Muscle layer of colon (tissue), 2 donors: ENCODE results near the gene TEX13B.

ENCODE experiments used
- H3K27ac ChIP-seq: one replicate; pipeline ENCODE4 v1.7.0; 2013; ENCODE audit warnings: low read depth, mild to moderate bottlenecking, low read length, moderate library complexity
- H3K27me3 ChIP-seq, 2 donors: one replicate each; pipeline ENCODE4 v1.7.0; 2013; ENCODE audit warnings: low read length in 2 of 2, mild to moderate bottlenecking in 2 of 2; ENCODE audit not compliant: insufficient read depth in 2 of 2, control insufficient read depth in 1 of 2
- H3K36me3 ChIP-seq: one replicate; pipeline ENCODE4 v1.7.0; 2013; ENCODE audit warnings: mild to moderate bottlenecking, low read length; ENCODE audit not compliant: insufficient read depth
- H3K4me1 ChIP-seq: one replicate; pipeline ENCODE4 v1.7.0; 2013; ENCODE audit warnings: mild to moderate bottlenecking, low read length; ENCODE audit not compliant: insufficient read depth
- H3K4me3 ChIP-seq, 2 donors: one replicate each; pipeline ENCODE4 v1.7.0; 2013; ENCODE audit warnings: low read length in 2 of 2, low read depth in 1 of 2, mild to moderate bottlenecking in 1 of 2, moderate library complexity in 1 of 2
- H3K9ac ChIP-seq: one replicate; pipeline ENCODE4 v1.7.0; 2013; ENCODE audit warnings: low read length
- H3K9me3 ChIP-seq: one replicate; pipeline ENCODE4 v1.7.0; 2013; ENCODE audit warnings: mild to moderate bottlenecking, low read length
- donor health status: abdominal sarcoma.
- donor health status: Adenocarcinoma of cecum.

Gene TEX13B

DNA sequence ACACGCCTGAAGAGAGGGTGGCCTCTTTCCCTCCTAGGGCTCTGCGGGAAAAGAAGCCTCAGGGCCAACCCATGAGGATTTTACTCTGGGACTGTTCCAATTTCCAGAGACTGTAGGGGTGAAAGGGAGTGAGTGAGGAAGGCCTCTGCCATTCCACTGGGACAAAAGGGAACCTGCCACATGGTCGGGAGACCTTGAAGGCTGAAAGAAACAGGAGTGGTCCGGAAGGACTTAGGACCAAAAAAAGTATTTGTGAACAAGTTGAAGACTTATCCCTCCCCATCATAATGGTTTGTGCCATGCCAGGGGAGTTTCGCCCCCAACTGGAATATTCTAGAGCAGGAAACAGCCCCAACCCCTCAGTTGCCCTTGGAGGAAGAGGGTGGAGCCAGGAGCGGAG is at the start of gene TEX13B:
TSS of gene TEX13B (minus strand) at position 15 of the 400 bp plus-strand sequence. CDS start 243 bp downstream, outside the sequence.
- Histone ChIP-seq H3K4me3 (no peak within 1 kb of the TSS), H3K9me3 (no peaks in the 10 kb centered on the region), H3K27ac (no peak within 1 kb of the TSS), H3K9ac (no peak within 1 kb of the TSS), H3K4me1 (no peaks in the 10 kb centered on the region), H3K27me3 (no peaks in the 10 kb centered on the region), H3K36me3 (no peaks in the 10 kb centered on the region)

- no peaks in the 10 kb centered on the region for H3K36me3 ChIP-seq
- H3K27ac ChIP-seq: no peak overlapping the region
- H3K9ac ChIP-seq: no peak overlapping the region
- H3K4me3 ChIP-seq: no peak overlapping the region
- no peaks in the 10 kb centered on the region for H3K9me3 ChIP-seq
- H3K27me3 ChIP-seq: no peaks in the 10 kb centered on the region
- H3K4me1 ChIP-seq: no peaks in the 10 kb centered on the region
Measured at GRCh38 chrX:108029928-108030711, 48.0 kb upstream of the TEX13B start.

GRCh38 chrX:108028854-108029253 is 46.7 kb upstream of the TEX13B start:
- no peaks in the 10 kb centered on the region for H3K4me1 ChIP-seq
- H3K27ac ChIP-seq: no peak overlapping the region
- H3K36me3 ChIP-seq: no peaks in the 10 kb centered on the region
- no peaks in the 10 kb centered on the region for H3K9me3 ChIP-seq
- peaks cover 0 to under 1% of the 10 kb centered on the region in 2 donors for H3K27me3 ChIP-seq
- no peak overlapping the region for H3K4me3 ChIP-seq
- no peak overlapping the region for H3K9ac ChIP-seq

DNA sequence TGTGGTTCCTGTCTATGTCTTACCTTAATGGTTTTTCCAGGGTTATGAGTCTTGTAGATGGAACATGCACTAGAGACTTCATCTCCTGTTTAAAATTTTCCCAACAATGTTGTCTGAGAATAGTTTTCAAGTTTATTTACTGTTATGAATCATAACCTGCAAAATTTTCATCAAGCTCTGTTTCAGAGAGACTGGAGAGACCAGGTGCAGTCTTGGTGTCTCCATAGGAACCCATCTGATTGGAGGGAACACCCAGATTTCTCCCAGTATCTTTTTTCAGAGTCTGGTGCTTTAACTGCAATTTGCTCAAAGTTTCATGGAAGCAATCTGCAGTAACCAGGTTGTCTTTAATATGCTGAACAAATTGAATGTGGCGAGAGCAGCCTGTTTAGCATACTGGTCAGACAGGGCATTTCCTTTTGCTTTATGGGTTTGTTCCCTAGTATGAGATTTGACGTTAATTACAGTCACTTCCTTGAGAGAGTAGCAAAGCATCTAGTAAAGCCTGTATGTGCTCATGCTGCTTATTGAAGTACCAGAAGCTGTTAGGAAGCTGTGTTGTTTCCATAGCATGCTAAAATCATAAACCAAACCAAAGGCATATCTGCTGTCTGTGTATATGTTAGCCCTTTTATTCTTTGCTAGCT is 43.9 kb upstream of the TEX13B start:
- H3K4me3 ChIP-seq: no peak overlapping the region
- no peak overlapping the region for H3K9ac ChIP-seq
- H3K27me3 ChIP-seq: peaks cover 0 to 6% of the 10 kb centered on the region in 2 donors
- no peaks in the 10 kb centered on the region for H3K4me1 ChIP-seq
- no peak overlapping the region for H3K27ac ChIP-seq
- H3K9me3 ChIP-seq: no peaks in the 10 kb centered on the region
- no peaks in the 10 kb centered on the region for H3K36me3 ChIP-seq

DNA sequence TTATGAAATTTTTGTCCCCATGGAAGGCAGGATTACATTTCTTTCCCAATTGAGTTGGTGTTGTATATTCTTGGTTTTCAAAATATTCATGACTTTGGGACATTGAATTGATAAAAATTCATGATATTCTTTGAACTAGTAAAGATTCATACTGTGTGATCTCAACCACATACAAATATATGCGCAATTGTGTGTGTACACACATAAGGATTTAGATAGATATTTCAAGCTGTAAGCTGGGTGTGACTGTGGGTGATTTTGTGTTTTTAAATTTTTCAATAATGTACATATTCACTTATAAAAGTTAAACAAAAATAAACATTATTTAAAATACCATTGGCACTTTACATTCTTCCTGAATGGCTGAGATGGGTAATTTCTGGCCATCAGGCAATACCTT is 43.2 kb upstream of the TEX13B start:
- no peak overlapping the region for H3K4me3 ChIP-seq
- H3K27me3 ChIP-seq: peaks cover 0 to 6% of the 10 kb centered on the region in 2 donors
- H3K27ac ChIP-seq: no peak overlapping the region
- H3K9ac ChIP-seq: no peak overlapping the region
- H3K4me1 ChIP-seq: no peaks in the 10 kb centered on the region
- H3K9me3 ChIP-seq: no peaks in the 10 kb centered on the region
- no peaks in the 10 kb centered on the region for H3K36me3 ChIP-seq

DNA sequence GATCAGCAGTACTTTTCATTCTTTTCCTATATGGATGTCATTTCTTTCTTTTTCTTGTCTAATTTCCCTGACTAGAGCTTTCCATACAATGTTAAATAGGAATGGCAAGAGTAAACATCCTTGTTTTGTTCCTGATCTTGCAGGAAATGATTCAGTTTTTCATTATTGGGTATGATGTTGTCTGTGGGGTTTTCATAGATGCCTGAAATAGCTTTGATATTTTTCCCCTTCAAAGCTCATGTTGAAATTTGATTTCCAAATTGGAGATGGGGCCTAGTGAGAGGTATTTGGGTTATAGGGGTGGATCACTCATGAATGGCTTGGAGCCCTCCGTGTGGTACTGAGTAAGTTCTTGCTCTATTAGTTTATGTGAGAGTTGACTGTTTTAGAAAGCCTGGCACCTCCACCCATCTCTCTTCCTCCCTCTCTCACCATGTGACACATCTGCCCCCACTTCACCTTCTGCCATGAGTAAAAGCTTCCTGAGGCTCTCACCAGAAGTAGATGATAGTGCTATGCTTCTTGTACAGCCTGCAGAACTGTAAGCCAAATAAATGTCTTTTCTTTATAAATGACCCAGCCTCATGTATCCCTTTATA is 40.4 kb upstream of the TEX13B start:
- Histone ChIP-seq H3K9ac (no peak overlapping the region), H3K4me3 (no peak overlapping the region), H3K4me1 (no peaks in the 10 kb centered on the region), H3K27me3 (peaks cover 0 to 6% of the 10 kb centered on the region in 2 donors), H3K9me3 (no peaks in the 10 kb centered on the region), H3K27ac (no peak overlapping the region), H3K36me3 (no peaks in the 10 kb centered on the region)

DNA sequence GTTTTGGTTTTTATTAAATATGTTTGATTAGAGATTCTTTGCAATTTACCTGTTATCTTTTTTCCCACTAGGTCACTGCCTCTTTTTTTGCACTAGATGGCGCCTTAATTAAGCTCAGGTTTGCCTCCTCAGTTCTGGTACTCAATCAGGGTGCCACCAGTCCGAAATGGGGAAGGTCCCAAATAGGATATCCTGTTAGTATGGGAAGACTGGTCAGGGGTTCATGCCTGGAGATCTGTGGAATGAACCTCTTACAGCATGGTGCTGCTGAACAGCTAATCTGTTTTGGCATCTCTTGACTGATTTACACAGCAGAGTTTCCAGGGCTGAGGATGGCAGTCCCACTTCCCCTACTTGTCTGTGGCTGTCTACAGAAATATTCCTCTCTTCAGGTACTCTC is 38.5 kb upstream of the TEX13B start:
- no peak overlapping the region for H3K27ac ChIP-seq
- no peaks in the 10 kb centered on the region for H3K9me3 ChIP-seq
- no peak overlapping the region for H3K9ac ChIP-seq
- H3K4me1 ChIP-seq: no peaks in the 10 kb centered on the region
- H3K4me3 ChIP-seq: no peak overlapping the region
- no peaks in the 10 kb centered on the region for H3K36me3 ChIP-seq
- H3K27me3 ChIP-seq: peaks cover 0 to 6% of the 10 kb centered on the region in 2 donors

GRCh38 chrX:108019382-108019875 is 37.3 kb upstream of the TEX13B start:
- H3K27me3 ChIP-seq: peaks cover 0 to 6% of the 10 kb centered on the region in 2 donors
- H3K27ac ChIP-seq: no peak overlapping the region
- no peaks in the 10 kb centered on the region for H3K4me1 ChIP-seq
- H3K4me3 ChIP-seq: no peak overlapping the region
- no peak overlapping the region for H3K9ac ChIP-seq
- no peaks in the 10 kb centered on the region for H3K9me3 ChIP-seq
- H3K36me3 ChIP-seq: no peaks in the 10 kb centered on the region

GRCh38 chrX:108018656-108019381 is 36.6 kb upstream of the TEX13B start:
- Histone ChIP-seq H3K9ac (no peak overlapping the region), H3K9me3 (no peaks in the 10 kb centered on the region), H3K36me3 (no peaks in the 10 kb centered on the region), H3K27ac (no peak overlapping the region), H3K4me1 (no peaks in the 10 kb centered on the region), H3K4me3 (no peak overlapping the region), H3K27me3 (peaks cover 0 to 5% of the 10 kb centered on the region in 2 donors)

DNA sequence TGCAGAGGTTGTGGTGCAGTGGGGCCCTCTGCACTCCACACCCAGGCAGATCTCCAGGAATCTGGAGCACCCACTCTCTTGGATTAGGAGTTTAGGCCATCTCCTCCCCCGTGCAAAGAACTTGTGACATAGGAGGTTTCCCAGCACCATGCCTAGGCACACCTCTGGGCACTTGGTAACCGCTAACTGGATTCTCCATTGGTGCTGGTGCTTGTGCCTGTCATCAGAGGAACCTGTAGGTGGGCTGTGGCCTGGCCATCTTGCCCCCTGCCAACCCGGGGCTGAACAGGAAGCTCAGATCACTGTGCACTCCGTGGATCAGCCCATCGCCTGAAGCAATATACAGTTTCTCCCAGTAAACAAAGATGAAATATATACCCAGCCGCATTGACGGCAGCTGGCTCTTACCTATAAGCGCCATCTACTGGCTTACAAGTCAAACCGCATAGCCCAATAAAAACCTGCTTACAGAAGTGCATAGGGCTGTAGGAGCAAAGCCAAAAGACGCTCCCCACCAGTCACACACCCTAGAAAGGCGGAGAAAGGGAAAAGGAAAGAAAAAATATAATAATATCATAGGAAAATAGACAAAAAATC is 19.1 kb upstream of the TEX13B start:
- Histone ChIP-seq H3K4me1 (no peaks in the 10 kb centered on the region), H3K36me3 (no peaks in the 10 kb centered on the region), H3K27me3 (peaks cover 0 to 7% of the 10 kb centered on the region in 2 donors), H3K9ac (no peak overlapping the region), H3K27ac (no peak overlapping the region), H3K4me3 (no peak overlapping the region), H3K9me3 (no peaks in the 10 kb centered on the region)

DNA sequence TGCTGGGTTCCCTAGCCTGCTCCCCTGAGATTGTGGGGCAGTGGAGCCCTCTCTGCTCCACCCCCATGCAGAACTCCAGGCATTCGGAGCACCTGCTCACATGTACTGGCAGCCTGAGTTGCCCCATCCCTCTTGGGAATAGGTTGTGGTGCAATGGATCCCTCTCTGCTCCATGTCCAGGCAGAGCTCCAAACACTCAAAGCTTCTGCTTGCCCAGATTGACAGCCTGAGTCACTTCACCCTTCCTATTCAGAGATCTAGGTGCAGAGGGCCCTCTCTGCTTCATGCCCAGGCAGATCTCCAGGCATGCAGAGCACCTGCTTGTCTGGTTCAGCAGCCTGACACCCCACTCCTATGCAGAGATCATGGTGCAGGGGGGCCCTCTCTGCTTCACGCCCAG is 18.6 kb upstream of the TEX13B start:
- Histone ChIP-seq H3K9ac (no peak overlapping the region), H3K36me3 (no peaks in the 10 kb centered on the region), H3K27me3 (peaks cover 0 to 7% of the 10 kb centered on the region in 2 donors), H3K4me3 (no peak overlapping the region), H3K4me1 (no peaks in the 10 kb centered on the region), H3K27ac (no peak overlapping the region), H3K9me3 (no peaks in the 10 kb centered on the region)
